Measurements from ENCODE around the gene ARL5B.
A peak's percentile ranks its signal among the peaks of the same experiment; 100 is the strongest.
"Not testable (repeated sequence)": the region's sequence is repeated elsewhere in the genome, so short reads cannot be mapped to it uniquely, and the experiment has no call there.

The ARL5B gene, protein sequence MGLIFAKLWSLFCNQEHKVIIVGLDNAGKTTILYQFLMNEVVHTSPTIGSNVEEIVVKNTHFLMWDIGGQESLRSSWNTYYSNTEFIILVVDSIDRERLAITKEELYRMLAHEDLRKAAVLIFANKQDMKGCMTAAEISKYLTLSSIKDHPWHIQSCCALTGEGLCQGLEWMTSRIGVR

DNA sequence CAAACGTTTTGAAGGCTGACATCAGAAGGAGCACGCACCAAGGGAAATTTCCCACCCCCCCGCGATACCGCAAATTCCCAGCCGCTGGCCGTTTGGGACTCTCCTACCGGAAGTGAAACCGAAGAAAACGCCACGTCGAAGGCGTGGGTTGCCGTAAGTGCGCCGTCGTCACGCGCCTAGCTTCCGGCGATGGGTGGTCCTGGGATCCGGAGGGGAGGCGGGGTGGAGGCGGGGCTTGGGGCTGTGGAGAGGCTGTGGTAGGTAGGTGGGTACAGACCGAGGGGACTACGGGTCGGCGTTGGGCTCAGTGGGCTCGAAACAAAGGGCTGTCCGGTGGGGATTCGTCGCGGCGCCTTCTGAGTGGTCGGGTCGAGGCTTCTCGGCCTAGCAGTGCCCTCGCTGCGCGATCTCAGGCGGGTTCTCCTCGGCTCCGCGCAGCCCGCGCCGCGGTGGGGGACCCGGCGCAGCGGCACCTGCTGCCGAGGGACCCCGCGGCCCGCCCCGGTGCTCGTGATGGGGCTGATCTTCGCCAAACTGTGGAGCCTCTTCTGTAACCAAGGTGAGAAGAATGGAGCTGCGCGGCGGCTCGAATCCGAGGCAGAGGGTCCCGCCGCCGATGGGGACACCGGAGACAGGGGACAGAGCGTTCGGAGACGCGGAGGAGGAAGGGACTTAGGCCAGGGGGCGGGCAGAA is at the start of gene ARL5B:
ARL5B (plus strand) TSS at position 307 of the 694 bp plus-strand sequence; CDS start at position 514, 207 bp downstream.
- DNase-seq = peak; percentile 23

DNA sequence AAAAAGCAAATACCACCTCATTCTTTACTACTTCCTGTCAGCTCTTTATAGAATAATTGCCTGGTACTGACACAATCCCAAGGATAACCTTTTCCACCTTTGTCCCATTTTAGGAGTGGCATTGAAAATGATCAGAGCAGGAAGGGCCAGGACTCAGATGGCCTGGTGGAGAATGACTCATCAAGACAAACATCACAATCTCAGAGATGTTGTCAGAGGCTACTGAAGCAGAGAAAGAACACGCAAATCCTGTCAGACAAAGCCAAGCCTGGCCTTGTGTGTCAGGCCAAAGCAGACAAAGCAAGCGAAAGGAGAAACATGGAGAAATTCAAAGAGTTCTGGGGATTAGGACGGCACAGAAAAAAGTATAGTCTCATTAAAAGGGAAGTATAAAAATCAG is 48.7 kb upstream of the ARL5B start:
- DNase-seq = no peak

DNA sequence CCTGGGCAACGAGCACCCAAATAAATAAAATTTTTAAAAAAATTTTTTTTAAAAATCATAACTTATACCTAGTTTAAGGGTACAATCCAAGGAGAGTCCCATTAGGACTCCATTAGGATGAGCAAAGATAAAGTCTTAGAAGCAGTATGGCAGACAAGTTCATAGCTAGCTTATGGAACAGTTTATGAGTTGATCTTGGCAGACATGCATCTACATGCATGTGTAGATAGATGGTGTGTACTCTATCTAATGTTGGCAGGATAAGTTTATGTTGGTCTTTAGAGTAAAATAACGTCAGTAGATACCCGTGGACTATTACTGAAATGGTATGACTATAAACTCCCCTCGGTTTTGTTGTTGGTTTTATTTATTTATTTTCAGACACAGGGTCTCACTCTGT is 48.1 kb upstream of the ARL5B start:
- no peak for DNase-seq

DNA sequence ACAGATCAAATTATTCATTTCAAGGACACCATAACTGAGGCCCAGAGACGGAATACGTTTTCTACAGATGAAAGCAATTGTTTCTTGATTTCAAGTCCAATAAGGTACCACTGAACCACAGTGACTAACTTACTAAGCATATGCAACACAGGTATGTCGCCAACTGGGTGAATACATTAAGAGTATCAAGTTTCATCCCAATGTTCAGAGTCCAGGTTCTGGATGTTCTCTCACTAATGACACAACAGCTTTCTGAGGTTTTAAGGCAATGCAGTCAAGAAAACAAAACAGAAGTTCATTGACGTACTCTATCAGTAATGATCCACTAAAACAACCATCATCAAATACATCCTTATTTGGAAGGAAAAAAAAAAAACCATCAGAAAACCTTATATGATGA is 43.6 kb upstream of the ARL5B start:
- no peak for DNase-seq

DNA sequence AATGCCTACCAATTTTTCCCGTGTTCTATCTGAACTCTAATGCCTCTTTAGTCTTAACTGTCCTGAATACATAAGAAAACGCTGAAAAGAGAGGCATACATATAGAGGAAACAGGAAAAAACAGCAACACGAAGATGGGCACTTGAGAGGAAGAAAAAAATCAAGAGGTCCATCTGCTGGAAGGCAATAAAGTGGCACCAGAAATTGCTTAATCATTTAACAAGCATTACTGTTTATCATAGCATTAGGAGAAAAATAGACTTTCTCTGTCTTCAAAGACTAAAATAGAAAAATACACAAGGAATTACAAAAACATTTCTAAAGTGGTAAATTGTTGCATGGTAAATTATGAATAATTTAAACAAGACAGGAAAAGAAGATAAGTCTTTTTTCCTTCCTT is 42.9 kb upstream of the ARL5B start:
- DNase-seq = no peak

DNA sequence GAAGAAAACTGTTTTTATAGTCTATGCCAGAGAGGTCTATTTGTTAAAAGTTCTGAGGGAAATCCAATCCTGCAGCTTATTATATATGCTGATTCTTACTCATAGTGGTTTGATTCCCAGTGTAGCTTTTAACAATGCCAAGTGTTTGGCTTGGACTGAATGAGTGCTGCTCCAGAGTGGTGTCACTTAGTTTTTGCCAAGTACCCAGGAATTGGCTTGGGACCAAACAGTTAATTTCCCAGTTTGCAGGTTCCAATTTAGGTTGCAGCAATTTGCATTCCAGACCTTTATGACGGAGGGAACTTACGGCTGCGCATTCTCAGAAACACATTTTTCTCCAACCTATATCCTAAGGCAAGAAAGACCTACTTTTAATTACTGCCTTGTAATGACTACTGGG is 40.2 kb upstream of the ARL5B start:
- DNase-seq = no peak

DNA sequence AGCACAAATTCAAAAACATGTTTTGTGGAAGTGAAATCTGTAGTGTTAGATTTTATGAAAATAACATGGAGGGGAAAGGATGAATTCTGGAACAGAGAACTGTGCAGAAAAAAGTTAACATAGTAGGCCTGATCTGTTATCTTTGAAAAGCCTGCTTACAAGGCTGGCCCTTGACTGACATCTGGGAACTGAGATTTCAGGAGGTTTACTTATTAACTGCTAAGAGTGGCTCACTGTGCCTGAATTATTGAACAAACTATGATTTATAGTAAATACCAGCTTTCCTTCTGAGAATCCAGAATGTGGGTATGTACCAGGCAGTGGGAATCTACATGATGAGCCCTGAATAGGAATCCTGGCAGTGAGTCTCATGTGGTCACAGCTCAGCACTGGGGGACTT is 38.4 kb upstream of the ARL5B start:
- DNase-seq = no peak

DNA sequence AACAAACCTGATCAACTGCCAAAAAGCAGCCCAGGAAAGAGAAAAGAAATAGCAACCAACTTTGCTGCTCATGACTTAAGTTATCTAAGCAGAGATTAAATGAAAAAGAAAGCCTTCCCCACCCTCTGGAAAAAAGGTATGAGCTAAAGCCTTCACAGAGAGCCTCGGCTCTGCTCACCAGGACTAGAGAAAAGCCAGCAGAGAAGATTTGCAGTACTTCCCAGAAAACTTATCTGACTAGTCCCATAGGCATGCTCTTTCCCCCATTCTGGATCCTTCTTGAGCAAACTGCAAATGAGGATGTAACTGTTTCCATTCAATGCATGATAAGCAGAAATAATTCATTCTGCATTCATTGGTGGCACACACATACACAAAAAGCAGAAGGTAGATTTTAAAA is 35.6 kb upstream of the ARL5B start:
- not testable (repeated sequence) for DNase-seq

DNA sequence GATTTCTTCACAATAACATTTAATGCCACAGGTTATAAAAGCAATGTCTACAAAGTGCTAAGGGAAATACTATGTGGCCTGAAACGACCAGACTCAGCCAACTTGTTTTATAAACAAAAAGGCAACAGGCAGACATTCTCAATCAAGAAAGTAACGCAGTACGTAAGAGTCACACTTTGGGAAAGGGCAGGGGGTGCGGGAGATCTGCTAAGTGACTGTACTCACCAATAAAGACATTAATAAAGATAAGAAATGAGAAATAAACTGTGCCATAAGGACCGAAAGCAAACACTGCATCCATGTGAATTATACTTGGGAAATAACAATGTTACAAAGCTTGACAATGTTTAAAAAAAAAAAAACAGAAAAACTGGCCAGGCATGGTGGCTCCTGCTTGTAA is 33.3 kb upstream of the ARL5B start:
- DNase-seq = no peak

DNA sequence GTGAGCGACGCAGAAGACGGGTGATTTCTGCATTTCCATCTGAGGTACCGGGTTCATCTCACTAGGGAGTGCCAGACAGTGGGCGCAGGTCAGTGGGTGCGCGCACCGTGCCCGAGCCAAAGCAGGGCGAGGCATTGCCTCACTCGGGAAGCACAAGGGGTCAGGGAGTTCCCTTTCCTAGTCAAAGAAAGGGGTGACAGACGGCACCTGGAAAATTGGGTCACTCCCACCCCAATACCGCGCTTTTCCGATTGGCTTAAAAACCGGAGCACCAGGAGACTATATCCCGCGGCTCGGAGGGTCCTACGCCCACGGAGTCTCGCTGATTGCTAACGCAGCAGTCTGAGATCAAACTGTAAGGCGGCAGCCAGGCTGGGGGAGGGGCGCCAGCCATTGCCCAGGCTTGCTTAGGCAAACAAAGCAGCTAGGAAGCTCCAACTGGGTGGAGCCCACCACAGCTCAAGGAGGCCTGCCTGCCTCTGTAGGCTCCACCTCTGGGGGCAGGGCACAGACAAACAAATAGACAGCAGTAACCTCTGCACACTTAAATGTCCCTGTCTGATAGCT is 31.7 kb upstream of the ARL5B start:
- not testable (repeated sequence) for DNase-seq

DNA sequence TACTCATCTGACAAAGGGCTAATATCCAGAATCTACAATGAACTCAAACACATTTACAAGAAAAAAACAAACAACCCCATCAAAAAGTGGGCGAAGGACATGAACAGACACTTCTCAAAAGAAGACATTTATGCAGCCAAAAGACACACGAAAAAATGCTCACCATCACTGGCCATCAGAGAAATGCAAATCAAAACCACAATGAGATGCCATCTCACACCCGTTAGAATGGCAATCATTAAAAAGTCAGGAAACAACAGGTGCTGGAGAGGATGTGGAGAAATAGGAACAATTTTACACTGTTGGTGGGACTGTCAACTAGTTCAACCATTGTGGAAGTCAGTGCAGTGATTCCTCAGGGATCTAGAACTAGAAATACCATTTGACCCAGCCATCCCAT is 26.7 kb upstream of the ARL5B start:
- not testable (repeated sequence) for DNase-seq

DNA sequence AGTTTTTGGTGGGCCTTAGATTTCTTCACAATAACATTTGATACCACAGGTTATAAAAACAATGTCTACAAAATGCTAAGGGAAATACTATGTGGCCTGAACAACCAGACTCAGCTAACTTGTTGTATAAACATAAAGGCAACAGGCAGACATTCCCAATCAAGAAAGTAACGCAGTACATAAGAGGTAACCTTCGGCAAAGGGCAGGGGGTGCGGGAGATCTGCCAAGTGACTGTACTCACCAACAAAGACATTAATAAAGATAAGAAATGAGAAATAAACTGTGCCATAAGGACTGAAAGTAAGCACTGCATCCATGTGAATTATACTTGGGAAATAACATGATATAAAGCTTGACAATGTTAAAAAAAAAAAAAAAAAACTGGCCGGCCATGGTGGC is 23.2 kb upstream of the ARL5B start:
- DNase-seq = no peak

DNA sequence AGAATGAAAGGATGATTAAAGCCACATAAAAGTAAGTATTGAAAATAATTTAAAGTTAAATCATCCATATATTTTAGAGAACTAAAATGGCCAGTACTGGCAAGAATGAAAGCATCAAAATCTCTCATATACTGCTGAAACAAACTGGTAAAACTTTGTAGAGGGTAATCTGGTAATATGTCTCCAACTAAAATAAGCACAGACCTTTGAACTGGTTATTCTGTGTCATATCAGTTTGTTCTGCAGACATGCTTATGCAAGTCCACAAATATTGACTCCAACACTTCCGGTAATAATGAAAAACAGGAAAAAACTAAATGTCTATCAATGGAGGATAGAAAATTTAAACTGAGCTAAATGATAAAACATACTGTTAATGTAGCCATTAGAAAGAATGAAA is 21.8 kb upstream of the ARL5B start:
- not testable (repeated sequence) for DNase-seq

DNA sequence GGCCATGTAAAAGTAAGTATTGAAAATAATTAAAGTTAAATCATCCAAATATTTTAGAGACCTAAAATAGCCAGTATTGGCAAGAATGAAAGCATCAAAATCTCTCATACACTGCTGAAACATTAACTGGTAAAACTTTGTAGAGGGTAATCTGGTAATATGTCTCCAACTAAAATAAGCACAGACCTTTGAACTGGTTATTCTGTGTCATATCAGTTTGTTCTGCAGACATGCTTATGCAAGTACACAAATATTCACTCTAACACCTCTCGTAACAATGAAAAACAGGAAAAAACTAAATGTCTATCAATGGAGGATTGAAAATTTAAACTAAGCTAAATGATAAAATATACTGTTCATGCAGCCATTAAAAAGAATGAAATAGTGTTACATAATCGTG is 19.5 kb upstream of the ARL5B start:
- DNase-seq = not testable (repeated sequence)

DNA sequence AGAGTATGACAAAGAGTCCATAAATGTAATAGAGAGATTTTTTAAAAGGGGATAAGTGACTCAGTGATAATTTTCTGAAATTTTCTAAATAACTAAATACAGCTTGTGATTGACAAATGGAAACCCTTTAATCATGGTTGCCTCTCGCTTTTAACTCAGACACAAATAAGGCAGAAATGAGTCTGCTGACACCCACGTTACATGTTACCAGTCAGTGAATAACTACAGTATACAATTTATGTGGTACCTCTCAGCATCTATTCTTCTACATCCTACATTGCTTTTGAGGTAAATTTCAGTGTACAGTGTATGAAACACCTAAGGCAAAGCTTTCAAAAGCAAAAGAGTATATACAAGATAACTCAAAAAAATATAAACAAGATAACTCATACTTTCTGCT is 12.1 kb upstream of the ARL5B start:
- DNase-seq = no peak

DNA sequence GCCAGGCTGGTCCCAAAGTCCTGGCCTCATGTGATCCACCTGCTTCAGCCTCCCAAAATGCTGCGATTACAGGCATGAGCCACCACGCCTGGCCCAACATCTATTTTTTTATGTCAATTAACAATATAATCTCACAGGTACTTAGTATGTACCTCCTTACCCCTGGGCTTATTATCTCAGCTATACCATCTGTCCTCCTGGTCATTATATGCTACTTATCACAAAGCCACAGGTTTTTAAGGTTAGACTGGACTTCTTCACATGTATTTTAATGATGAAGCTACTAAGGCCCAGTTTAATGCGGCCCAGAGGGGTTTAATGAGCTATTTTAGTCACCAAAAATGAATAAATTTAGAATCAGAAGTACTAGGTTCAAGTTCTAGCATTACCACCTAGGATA is 11.3 kb upstream of the ARL5B start:
- DNase-seq = no peak

DNA sequence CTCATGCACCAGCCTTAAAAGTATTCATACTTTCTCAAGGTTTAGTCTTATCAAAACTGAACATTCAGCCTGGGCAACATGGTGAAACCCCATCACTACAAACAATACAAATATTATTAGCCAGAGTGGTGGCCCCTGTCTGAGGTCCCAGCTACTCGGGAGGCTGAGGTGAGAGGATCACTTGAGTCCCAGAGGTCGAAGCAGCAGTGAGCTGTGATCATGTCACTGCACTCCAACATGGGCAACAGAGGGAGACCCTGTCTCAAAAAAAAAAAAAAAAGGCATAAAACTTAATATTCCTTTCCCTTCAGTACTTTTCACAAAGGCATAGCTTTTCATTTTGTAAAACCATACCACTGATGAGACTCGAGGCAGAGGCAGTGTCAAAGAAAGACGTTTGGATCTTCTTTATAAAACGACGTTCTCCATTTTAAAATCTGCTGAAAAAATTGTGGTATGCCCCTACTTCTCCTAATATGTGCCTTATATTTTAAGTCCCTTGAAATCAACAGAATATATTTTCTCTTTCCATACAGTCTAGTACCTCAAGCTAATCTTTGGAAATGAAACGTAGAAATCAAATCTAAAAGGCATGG is 9.8 kb upstream of the ARL5B start:
- no peak for DNase-seq

DNA sequence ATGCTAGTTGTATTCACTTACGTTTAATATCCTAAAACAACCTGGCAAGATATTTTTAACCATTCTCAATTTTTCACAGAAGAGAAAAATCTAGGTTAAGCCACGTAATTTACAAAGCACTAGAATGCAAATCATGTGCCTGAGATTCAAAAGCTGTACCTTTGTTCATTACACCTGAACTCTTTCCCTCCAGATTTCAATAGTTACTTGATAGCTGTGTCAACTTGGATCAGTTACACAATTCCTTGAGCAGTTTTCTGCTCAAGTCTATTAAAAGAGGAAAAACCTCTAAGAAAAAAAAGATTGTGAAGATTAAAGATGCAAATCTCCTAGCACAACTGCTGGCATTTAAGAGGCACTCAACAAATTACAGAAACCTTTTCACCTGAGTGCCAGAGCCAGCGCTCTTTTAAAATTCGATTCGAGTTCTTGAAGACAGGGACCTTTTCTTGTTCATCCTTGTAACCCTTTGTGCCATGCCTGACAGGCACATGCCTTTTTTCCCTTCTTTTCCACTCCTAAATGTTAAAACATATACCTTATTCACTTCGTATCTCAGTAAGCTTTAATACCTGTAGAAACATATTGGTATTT is 8.7 kb upstream of the ARL5B start:
- no peak for DNase-seq

DNA sequence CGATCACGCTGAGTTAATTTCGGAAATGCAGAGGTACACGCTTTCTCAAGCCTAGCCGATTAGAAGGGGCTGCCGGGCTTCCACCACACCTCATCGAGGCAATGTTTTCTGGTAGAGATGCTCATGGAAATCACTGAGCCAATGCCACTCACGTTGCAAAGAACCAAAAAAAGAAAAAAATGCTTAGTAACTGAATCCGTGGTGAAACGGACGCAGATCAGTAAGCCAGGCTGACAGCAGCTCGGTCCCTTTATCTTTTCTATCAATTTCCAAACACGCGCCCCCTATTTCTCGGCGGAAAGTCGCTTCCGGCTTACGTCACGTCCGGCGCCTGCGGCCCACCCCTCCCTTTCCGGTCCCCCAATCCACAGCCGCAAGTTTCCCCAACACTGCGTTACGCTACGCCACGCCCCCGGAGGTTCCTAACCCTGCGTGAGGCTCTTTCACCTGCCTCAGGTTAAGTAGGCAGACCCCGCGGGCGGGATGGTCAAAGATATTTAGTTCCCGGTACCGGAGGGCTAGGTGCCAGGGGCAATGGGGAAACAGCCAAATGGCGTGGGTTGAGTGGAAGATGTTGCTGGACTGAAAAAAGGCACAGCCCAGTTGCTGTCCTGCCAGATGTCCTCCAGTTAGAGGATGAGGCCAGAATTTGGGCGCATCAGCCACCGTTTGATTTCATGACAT is 7.8 kb upstream of the ARL5B start, which contains the start of gene NSUN6:
NSUN6 (minus strand) TSS at position 264 of the 684 bp plus-strand sequence. CDS start 384 bp downstream, outside the sequence.
- peak; percentile 28 for DNase-seq

DNA sequence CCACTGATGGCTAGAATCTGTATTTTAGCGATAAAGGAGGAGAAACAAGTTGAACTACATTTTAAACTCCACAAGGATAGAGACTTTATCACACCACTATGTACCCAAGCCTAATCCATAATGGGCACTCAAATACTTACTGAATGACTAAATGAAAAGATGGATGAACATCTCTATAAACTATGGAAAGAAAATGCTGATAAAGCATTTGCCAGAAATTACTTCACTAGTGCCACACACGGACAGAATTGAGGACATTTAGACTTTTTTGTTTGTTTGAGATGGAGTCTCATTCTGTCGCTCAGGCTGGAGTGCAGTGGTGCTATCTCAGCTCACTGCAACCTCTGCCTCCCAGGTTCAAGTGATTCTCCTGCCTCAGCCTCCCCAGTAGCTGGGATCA is 6.1 kb upstream of the ARL5B start:
- no peak for DNase-seq

DNA sequence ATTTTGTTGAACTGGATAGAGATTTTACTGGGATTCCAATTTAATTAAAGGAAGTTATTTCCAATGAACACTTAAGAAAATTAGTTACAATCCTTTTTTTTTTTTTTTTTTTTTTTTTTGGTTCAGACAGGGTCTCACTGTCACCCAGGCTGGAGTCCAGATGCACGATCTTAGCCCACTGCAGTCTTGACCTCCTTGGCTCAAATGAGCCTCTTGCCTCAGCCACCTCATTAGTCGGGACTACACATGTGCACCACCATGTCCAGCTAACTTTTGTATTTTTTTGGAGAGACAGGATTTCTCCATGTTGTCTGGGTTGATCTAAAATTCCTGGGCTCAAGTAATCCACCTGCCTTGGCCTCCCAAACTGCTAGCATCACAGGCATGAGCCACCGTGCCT is 2.5 kb upstream of the ARL5B start:
- DNase-seq = no peak

DNA sequence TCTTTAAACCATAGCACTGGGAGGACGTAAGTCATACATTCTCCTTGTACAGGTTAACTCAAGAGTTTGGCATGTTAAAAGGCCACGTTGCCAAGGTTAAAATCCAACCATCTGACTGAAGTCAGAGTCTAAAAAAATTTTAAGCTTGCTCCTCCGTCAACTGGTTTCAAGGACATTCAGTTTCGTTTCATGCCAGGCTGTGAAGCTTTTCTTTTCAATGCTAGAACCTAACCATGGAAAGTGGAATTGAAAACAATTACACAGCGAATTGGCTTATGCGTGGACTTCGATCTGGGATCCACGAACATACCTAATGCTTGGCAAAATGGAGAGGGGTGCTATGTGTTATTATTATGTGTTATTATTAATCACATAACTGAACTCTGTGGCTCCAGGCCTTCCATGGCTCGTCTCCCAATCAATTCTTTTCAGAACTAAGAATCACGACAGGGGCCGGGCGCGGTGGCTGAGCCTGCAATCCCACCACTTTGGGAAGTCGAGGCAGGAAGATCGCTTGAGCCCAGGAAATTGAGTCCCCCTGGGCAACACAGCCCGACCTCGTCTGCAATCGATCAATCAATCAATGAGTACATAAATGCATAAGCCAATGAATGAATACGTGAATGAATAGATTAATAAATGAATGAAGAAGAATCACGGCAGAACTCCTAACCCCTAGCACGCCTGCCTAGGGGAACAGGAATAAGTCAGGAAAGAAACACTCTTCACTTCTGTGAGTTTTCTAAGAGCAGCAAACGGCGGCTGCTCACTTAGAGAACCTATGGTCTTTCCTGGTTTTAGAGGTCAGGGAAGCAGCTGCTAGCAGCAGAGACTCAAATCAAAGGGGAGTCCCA is 733 bp upstream of the ARL5B start:
- no peak for DNase-seq

Measured in NCI-H1417 treated with DMSO at 0.1 percent for 48 hours (cell line).